GM21381 (cell line): Measurements from ENCODE around the gene TRIML2.

Experiments used
- ATAC-seq: cut with Tn5 transposase; IDR thresholded peaks from one replicate; pipeline ENCODE4 v1.9.1; 2021; ENCODE audit warnings: mild to moderate bottlenecking, moderate library complexity; ENCODE audit not compliant: unreplicated experiment

Gene TRIML2, protein sequence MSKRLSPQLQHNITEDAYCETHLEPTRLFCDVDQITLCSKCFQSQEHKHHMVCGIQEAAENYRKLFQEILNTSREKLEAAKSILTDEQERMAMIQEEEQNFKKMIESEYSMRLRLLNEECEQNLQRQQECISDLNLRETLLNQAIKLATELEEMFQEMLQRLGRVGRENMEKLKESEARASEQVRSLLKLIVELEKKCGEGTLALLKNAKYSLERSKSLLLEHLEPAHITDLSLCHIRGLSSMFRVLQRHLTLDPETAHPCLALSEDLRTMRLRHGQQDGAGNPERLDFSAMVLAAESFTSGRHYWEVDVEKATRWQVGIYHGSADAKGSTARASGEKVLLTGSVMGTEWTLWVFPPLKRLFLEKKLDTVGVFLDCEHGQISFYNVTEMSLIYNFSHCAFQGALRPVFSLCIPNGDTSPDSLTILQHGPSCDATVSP

DNA sequence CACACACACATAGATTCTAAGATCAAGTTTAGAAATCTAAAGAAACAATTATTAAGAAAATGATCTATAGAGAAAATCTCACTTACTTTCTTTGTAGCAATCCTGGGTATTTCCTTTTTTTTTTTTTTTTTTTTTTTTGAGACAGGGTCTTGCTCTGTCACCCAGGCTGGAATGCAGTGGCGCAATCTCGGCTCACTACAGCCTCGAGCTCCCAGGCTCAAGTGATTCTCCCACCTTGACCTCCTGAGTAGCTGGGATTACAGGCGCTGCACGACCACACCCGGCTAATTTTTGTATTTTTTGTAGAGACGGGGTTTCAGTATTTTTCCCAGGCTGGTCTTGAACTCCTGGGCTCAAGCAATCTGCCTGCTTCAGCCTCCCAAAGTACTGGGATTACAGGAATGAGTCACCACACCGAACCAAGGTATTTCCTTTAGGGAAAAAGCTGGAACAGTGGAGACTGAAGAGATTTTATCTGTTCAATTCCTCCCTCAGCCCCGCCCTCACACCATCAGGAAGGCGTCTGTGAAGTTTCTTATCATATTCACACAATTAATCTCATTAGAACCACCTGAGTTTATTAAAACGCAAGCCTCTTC is at the start of gene TRIML2:
TRIML2 (minus strand) TSS at position 447 of the 599 bp plus-strand sequence. CDS start 4,235 bp downstream, outside the sequence.
- ATAC-seq: no peak

DNA sequence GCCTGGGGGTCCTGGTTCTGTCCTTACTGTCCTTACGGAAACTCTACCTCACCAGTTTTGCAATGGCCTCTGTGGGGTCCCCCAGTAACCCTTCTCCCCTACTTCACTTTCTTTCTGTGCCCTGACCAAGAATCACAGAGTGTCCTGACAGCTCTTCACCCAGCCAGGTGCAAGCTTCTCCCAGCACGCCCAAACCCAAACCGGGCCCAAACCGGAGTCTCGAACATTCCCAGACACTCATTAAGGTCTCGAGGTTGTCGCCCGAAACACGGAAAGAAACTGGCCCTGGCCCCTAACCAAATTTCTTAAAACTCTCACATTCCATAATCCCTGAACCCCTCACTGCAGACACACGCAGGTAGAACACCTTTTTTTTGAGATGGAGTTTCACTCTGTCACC is 48.9 kb upstream of the TRIML2 start:
- no peak for ATAC-seq

DNA sequence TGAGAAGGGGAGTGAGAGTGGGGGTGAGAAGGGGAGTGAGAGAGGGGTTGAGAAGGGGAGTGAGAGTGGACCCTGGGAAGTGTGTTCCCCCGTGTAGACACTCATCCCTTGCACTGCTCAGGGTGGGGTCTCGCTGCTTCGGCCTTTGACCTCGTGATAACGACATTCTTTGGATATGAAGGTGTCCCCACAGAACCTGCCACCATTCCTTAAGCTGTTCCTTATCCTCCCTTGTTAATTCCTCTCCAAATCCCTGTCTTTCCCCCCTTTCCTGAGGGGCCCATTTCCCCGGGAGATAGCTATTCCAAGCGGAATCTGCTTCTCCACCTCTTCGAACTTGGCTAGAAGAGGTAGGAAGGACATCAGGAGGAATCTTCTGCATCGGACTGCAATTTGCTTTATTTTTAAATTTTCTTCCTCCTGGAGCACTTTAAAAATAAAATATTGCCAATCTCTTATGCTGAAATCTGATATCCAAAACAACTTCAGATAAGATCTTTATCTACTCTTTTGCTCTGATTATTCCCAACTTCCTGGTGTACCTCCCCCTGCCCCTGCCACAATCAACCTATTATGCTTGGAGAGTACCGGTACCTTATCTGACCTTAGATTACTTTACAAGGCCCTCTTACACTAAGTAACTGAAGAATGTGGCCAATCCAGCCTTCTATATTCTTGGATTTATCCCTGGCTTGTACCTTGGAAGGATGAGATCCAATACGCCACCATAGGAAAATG is 45.4 kb upstream of the TRIML2 start:
- no peak for ATAC-seq

DNA sequence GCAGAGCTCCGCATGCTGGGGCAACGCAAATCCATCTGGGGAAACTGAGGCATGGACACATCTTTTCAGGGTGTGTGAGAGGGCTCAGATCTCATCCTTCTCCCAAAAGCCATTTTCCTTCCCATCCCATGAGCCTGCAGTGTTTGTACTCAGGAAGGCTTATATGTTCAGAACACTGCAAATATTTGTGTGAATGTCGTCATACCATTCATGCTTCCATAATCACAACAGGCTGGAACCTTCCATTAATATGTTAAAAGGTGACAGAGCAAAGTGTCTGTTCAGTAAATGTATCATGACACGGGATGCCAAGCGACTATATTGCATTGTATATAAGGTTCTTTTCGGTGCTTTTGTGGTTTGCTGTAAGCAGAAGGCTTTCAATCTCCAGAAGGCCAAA is 38.4 kb upstream of the TRIML2 start:
- no peak for ATAC-seq

DNA sequence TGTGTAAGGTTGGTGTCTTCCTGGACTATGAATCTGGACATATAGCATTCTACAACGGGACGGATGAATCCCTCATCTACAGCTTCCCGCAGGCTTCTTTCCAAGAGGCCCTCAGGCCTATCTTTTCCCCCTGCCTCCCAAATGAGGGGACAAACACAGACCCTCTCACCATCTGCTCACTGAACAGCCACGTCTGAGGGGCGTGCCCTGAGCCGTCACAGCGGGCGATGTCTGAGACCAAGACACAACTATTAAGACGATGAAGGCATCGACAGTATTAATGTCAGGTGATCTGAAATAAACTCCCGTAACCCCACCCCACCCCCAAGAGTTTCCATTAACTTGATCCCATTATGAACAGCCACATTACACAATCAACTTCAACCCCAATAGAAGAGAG is 37.8 kb upstream of the TRIML2 start:
- no peak for ATAC-seq

DNA sequence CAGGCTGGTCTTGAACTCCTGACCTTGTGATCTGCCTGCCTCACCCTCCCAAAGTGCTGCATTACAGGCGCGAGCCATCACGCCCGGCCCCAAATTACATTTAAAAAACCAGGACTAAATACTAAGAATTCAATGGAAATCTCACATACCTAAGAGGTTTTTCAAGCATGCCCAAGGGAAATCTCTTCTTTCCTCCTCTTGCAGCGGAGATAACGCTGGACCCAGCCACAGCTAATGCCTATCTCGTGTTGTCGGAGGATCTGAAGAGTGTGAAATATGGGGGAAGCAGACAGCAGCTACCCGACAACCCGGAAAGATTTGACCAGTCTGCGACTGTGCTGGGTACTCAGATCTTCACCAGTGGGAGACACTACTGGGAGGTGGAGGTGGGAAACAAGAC is 37.2 kb upstream of the TRIML2 start:
- ATAC-seq: no peak

DNA sequence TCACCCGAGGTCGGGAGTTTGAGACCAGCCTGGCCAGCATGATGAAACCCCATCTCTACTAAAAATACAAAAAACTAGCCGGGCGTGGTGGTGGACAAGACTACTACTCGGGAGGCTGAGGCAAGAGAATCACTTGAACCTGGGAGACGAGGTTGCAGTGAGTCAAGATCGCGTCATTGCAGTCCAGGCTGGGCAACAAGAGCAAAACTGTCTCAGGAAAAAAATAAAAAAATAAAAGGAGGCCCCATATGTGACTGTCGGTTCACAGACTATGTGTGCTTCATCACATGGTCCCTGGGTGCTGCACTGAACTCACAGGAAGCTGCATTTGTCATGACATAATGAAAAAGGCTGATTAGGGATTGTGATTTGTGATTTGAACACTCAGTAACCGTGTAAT is 36.2 kb upstream of the TRIML2 start:
- ATAC-seq: no peak

DNA sequence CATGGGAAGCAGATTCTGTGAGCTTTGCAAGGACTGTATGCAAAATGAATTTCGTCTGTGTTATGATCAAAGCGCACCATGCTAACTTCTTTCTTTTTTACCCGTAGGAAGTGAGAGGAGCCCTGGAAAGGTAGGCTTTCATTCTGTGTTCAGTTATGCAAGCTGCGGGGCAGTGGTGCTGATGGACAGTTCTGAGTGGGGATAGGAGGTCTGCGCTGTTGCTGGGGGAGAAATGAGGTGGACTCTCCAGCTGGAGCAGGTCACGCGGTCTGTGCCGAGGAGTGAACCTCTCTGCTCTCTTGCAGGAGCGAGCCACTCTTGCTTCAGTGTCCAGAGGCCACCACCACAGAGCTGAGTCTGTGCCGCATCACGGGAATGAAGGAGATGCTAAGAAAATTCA is 34.3 kb upstream of the TRIML2 start:
- ATAC-seq: no peak

DNA sequence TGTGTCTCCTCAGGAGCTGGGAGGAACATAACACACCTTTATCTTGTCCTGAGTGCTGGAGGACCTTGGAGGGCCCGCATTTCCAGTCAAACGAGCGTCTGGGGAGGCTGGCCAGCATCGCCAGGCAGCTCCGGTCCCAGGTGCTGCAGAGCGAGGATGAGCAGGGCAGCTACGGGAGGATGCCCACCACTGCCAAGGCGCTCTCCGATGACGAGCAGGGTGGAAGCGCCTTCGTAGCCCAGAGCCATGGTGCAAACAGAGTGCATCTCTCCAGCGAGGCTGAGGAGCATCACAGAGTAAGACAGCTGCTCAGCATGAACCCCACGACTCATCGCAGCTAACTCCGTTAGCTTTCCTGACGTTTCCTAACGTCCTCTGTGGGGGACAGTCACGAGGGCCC is 30.3 kb upstream of the TRIML2 start:
- no peak for ATAC-seq

DNA sequence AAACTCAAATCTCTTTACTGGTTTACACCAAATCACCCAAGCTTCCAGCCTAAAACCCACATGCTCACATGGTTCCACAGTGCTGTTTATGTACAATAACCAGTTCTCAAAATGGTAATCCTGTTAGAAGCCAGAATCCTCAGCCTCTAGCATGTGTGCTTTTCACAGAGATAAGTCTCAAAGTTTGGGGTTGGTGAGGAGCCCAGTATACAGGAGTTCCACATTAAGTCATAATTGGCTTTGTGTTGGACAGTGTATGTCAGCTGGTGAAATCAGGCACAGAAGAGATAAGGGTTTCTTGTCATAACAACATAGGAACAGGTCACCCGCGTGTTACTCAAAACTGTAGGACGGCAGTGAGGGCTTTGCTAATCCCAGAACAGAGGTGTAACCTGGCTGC is 29.7 kb upstream of the TRIML2 start, which contains the start of gene TRIML1:
TRIML1 (plus strand) TSS at position 301 of the 400 bp plus-strand sequence. CDS start 118 bp downstream, outside the sequence.
- no peak for ATAC-seq

DNA sequence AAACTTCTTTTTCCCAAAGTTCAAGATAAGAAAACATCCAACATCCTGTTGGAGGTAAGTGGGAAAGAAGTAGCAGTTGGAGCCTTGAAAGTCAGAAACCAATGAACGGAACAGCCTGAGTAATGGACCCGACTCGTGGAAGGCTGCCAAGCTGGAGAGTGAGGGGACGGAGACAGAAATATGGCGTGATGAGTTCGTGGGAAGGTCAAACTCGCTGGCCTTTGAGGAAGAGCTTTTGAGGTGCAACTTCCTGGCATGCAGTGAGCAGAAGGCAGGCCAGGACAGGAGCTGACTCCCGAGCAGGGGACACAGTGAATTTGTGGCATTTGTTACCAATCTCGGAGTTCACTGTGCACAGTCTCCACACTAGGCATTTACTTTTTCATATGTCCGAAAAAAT is 28.8 kb upstream of the TRIML2 start:
- no peak for ATAC-seq

DNA sequence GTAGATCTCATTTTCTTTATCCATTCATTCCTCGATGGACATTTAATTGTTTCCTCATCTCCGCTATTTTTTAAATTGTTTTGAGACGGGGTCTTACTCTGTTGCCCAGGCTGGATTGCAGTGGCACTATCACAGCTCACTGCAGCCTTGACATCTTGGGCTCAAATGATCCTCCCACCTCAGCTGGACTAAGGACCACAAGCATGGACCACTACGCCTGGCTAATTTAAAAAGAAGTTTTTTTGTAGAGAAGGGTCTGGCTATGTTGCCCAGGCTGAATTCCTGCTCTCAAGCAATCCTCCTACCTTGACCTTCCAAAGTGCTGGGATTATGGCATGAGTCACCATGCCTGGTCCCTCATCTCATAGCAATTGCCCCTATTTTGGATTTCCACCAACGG is 22.8 kb upstream of the TRIML2 start:
- ATAC-seq: no peak

DNA sequence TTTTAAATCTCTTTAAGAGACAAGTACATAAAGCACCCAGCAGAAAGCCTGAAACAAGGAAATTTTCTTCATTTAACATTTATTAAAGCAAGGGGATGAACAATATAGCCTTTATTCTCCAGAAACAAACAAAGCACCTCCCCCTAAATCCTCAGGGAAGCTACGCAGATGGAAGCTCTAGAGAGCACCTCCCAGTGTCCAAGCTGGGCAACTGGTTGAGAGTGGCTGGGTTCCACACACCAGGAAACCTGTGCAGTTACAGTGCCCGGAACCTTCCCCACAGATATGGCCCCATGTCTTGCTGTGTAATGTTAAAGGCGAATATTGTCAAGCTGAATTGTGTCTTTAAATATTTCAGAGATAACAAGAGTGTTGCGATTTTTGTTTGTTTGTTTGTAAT is 21.0 kb upstream of the TRIML2 start:
- no peak for ATAC-seq

DNA sequence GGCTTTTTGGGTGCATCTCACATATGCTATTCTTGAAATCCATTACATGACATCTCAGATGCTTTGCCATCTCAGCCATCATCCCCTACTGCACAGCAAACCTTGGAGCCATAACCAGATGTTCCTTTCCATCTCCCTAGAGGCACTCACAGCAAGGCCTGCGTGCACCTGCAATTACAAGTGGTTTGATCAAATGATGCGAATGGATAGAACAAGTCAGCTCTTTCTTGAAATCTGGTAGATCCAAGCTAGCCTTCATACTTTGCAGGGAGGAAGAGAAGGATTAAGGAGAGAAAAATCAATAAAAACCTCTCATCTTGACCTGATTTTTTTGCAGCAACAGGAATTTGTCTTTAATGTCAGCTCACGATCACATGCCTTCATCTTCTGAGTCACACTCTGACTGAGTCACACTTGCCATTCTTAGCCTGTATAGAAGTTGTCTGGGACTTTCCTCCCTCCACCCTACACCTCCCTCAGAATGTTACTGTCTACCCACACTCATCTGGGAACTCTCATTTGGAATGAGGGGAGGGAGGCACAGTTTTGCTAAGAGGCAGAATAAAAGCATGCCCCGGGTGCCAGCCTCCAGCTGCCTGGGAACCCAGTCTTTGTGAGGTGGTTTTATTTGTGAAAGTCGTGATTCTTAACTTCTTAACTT is 17.9 kb upstream of the TRIML2 start:
- ATAC-seq: no peak

DNA sequence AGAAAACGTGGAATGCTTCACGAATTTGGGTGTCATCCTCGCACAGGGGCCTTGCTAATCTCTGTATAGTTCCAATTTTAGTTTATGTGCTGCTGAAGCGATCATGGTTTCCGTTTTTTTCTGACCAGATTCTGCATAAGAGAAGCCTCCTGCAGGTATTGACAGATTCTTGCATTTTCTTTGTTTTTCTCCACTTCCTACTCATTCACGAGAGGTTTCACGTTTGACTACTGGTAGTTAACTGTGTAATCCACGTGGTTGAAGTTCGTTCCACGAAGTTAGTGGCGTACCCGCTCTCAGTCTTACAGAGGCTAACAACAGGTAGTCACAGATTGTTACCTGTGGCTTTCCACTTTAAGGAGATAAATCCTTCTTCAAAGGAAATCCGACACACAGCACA is 12.1 kb upstream of the TRIML2 start:
- ATAC-seq: no peak

DNA sequence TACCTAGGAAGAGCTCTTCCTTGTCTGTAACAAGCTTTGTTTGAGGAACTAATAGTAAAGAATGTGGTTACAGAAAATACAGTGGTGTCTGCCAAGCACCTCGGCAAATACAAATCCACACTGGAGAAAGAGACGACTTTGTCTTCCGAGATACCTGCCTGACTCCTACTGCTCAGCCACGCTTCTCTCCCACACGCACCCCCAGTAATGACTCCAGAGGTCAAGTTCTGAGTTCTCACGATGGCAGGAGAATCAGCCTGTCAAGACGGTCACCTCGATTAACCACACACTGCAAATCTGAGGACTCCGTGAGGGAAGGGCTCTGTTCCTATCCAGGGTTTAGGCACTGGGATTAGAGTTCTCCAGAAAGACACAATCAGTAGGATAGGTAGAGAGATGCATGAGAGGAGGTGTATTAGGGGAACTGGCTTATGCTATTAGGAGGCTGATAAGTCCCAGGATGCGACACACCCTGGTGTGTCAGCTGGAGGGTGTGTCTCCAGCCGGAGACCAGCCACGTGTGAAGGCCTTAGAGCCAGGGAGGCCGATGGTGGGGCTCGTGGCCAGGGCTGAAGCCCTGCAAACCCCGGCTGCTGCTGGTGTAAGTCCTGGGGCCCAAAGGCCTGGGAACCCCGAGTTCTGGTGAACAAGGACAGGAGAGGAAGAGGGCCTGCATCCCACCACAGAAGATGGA is 8.4 kb upstream of the TRIML2 start:
- no peak for ATAC-seq

DNA sequence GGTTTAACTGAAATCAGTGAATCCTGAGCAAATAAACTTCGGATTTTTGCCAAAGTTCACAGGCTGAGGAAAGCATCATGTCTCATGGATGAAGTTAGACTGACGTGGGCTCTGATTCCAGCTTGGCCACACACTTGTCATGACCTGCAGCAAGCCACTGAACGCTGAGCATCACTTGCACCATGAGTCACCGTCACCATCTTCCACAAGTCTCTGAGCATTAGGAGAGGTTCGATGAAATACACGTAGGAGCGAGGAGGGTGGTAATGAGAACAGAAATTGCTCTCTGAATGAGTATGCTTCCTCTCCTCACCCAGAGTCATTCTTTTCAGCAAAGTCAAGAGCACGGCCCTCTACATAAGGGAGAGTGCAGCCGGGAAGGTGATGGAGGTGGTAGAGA is 3.8 kb upstream of the TRIML2 start:
- no peak for ATAC-seq

DNA sequence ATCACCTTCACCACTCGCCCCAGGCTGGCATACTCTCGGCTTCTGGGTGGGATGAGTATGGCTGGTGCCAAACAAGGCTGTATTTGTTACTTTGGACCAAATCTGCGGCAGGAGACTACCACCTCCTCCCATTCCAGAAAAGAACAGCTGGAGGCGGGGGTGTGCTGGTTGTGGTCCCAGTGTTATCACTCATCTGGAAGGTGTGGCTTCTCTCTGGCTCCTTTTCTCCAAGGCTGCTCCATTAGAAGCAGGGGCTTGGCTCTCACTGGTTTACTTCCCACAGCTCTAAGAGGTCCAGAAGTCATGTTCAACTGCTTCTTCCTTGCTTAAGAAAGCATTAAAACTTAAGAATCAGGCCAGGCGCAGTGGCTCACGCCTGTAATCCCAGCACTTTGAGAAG is 2.6 kb upstream of the TRIML2 start:
- ATAC-seq: no peak

DNA sequence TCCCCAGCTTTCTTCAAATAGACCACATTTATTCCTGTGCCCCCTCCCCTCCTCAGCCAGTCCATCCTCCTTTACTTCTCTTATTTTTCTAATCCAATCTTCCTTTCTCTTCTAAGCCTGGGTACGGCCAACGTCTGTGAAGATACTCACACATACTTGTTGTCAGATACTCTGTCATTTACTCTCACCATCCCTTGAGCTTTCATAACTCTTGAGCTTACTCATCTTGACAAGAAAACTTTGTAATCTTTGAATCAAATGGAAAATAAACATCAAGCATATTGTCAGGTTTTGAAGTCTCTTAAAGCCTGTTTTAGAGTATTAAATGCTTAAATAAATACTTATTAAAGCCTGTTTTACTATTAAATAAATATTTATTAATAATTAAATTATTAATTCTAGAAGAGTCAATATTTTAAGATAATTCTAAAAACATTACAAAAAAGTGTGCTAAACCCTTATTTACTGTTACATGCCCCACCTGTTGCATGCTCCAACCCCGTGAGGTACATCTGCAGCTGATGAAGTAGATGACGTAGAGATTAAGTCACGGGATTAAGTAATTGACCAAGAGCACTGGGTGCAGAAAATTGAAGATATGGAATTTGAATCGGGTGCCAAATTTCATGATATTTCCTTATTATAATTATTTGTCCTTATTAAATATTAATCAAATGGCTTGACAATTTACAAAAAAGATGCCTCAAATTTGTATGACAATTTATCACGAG is 1.5 kb upstream of the TRIML2 start:
- ATAC-seq: no peak

DNA sequence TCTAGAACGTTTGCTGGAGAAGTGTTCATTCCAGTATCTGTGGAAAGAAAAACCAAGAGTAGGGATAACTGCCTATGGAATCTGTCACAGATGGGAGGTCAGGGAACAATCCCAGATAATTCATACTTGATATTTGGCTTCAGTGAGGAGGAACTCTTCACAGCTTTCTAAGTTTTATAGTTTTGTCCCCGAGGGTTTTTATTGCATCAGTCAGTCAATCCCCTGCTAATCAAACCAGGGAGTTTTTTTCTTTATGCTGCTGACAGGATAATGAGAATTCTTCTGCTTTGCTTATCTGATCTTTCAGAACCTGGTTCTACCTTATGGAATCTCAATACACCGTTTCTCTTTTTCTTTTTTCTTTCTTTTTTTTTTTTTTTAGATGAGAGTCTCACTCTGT is 633 bp upstream of the TRIML2 start:
- ATAC-seq: no peak
